Measurements from ENCODE around the gene KPTN. TPM values are rescaled to one million over a fixed set of nuclear protein-coding genes. Genes with fewer than 3 reads are reported as not detected.

Gene KPTN
- total RNA-seq, 1 experiment from 2014 or later, result 8.0 TPM

GRCh38 chr19:47509170-47509847, 25.3 kb upstream of the KPTN start:
- Histone ChIP-seq H3K9me2 (replicated peaks; ENCODE audit: low read length) (no peaks in the 10 kb centered on the region), H4K20me1 (ENCODE audit: low read length) (peaks cover 19% of the 10 kb centered on the region; the same call in 1 of the 2 replicates), H3K27me3 (ENCODE audit: low read length) (no peaks in the 10 kb centered on the region), H3K9me3 (ENCODE audit: low read length) (no peaks in the 10 kb centered on the region), H3K27ac (ENCODE audit: low read length) (no peak overlapping the region), H3K4me1 (ENCODE audit: insufficient read depth, low read length) (peaks cover 29% of the 10 kb centered on the region), H3F3A (ENCODE audit: low read length, unreplicated experiment) (no peaks in the 10 kb centered on the region), H3K36me3 (ENCODE audit: low read depth, low read length) (no peaks in the 10 kb centered on the region), H3K9ac (ENCODE audit: low read length) (no peak overlapping the region), H3K4me2 (ENCODE audit: low read length) (no peak overlapping the region), H3K4me3 (ENCODE audit: low read length) (no peak overlapping the region), H3K79me2 (ENCODE audit: low read length) (peaks cover 73% of the 10 kb centered on the region), H2AFZ (ENCODE audit: low read length) (no peak overlapping the region)
- POLR2A ChIA-PET (ENCODE audit: unreplicated experiment), result no interaction called here
- intact Hi-C loops (cut with micrococcal nuclease), result no loop called here
- ATAC-seq (no peak), DNase-seq (no peak)
- CTCF ChIA-PET, result interaction anchor here (1.3 kb wide), 1 partner anchor 72 kb away, joined by 4 read pairs; no protein-coding TSS in a partner anchor
- TF ChIP-seq EZH2 (IDR thresholded peaks at IDR 0.05; ENCODE audit: low read length, unreplicated experiment), result no peak
- TF ChIP-seq EZH2phosphoT487 (IDR thresholded peaks at IDR 0.05; ENCODE audit: borderline replicate concordance, low read length), result no peak
- TF ChIP-seq CTCF (conservative IDR thresholded peaks at IDR 0.05; ENCODE audit: low read depth, low read length), result no peak
- BruUV-seq (replicated peaks), result no TSS peak

- BruUV-seq (replicated peaks), result no TSS peak
- intact Hi-C loops (cut with micrococcal nuclease), result no loop called here
- no peak overlapping the region for H2AFZ ChIP-seq (ENCODE audit: low read length)
- peaks cover 67% of the 10 kb centered on the region for H3K79me2 ChIP-seq (ENCODE audit: low read length)
- H3K27me3 ChIP-seq (ENCODE audit: low read length), result no peaks in the 10 kb centered on the region
- no peak for ATAC-seq
- no peak overlapping the region for H3K9ac ChIP-seq (ENCODE audit: low read length)
- H3K36me3 ChIP-seq (ENCODE audit: low read depth, low read length), result no peaks in the 10 kb centered on the region
- no peak overlapping the region for H3K4me2 ChIP-seq (ENCODE audit: low read length)
- H3K4me1 ChIP-seq (ENCODE audit: insufficient read depth, low read length), result peaks cover 29% of the 10 kb centered on the region
- H3F3A ChIP-seq (ENCODE audit: low read length, unreplicated experiment), result no peaks in the 10 kb centered on the region
- DNase-seq, result no peak
- TF ChIP-seq CTCF (conservative IDR thresholded peaks at IDR 0.05; ENCODE audit: low read depth, low read length) (no peak), EZH2 (IDR thresholded peaks at IDR 0.05; ENCODE audit: low read length, unreplicated experiment) (no peak)
- no peak overlapping the region for H3K4me3 ChIP-seq (ENCODE audit: low read length)
- peaks cover 19% of the 10 kb centered on the region; the same call in 1 of the 2 replicates for H4K20me1 ChIP-seq (ENCODE audit: low read length)
- no peaks in the 10 kb centered on the region for H3K9me3 ChIP-seq (ENCODE audit: low read length)
- H3K9me2 ChIP-seq (replicated peaks; ENCODE audit: low read length), result no peaks in the 10 kb centered on the region
- POLR2A ChIA-PET (ENCODE audit: unreplicated experiment), result no interaction called here
- CTCF ChIA-PET, result no interaction called here
- H3K27ac ChIP-seq (ENCODE audit: low read length), result no peak overlapping the region
These were observed 24.7 kb upstream of the KPTN start for GRCh38 chr19:47508721-47509120.

GRCh38 chr19:47507924-47508553, 24.0 kb upstream of the KPTN start:
- H3K36me3 ChIP-seq (ENCODE audit: low read depth, low read length), result no peaks in the 10 kb centered on the region
- no peak overlapping the region for H3K4me2 ChIP-seq (ENCODE audit: low read length)
- no peak overlapping the region for H3K9ac ChIP-seq (ENCODE audit: low read length)
- no peak overlapping the region for H3K27ac ChIP-seq (ENCODE audit: low read length)
- BruUV-seq (replicated peaks), result no TSS peak
- no peak for DNase-seq
- no peaks in the 10 kb centered on the region for H3K27me3 ChIP-seq (ENCODE audit: low read length)
- intact Hi-C loops (cut with micrococcal nuclease), result no loop called here
- TF ChIP-seq CTCF (conservative IDR thresholded peaks at IDR 0.05; ENCODE audit: low read depth, low read length), result no peak
- TF ChIP-seq EZH2 (IDR thresholded peaks at IDR 0.05; ENCODE audit: low read length, unreplicated experiment), result no peak
- no peak for TF ChIP-seq EZH2phosphoT487 (IDR thresholded peaks at IDR 0.05; ENCODE audit: borderline replicate concordance, low read length)
- ATAC-seq, result no peak
- H3K79me2 ChIP-seq (ENCODE audit: low read length), result peaks cover 60% of the 10 kb centered on the region
- H4K20me1 ChIP-seq (ENCODE audit: low read length), result peaks cover 19% of the 10 kb centered on the region; the same call in 1 of the 2 replicates
- ChIA-PET CTCF (no interaction called here), POLR2A (ENCODE audit: unreplicated experiment) (no interaction called here)
- no peaks in the 10 kb centered on the region for H3K9me2 ChIP-seq (replicated peaks; ENCODE audit: low read length)
- H2AFZ ChIP-seq (ENCODE audit: low read length), result no peak overlapping the region
- H3F3A ChIP-seq (ENCODE audit: low read length, unreplicated experiment), result no peaks in the 10 kb centered on the region
- H3K4me1 ChIP-seq (ENCODE audit: insufficient read depth, low read length), result peaks cover 24% of the 10 kb centered on the region
- H3K9me3 ChIP-seq (ENCODE audit: low read length), result no peaks in the 10 kb centered on the region
- no peak overlapping the region for H3K4me3 ChIP-seq (ENCODE audit: low read length)

Measured in PC-3 (cell line).